Stimulated activated CD4-positive, alpha-beta T cell treated with anti-CD3 and anti-CD28 coated beads, Interleukin-2, amount 100 ng/mL, for 48 hours (primary cell): ENCODE results near the gene ZAP70.

Experiments
- DNase-seq, 2 donors: peaks; one replicate each; pipeline ENCODE4 v3.0.0-alpha.2; 2020

Gene ZAP70

GRCh38 chr2:97755491-97755890, 42.1 kb downstream of the ZAP70 start:
- no peak for DNase-seq

- DNase-seq: no peak
Measured at GRCh38 chr2:97757062-97757461, 43.7 kb downstream of the ZAP70 start.

GRCh38 chr2:97758131-97758705, 44.8 kb downstream of the ZAP70 start:
- no peak for DNase-seq

- no peak for DNase-seq
Measured at GRCh38 chr2:97759727-97760407, 46.5 kb downstream of the ZAP70 start.

- no peak for DNase-seq
Measured at GRCh38 chr2:97760480-97761049, 47.2 kb downstream of the ZAP70 start.

GRCh38 chr2:97761192-97761591, 47.8 kb downstream of the ZAP70 start:
- DNase-seq: peak in 1 of 2 donors; percentile 26

- no peak for DNase-seq
Measured at GRCh38 chr2:97763176-97763845, 49.9 kb downstream of the ZAP70 start.

GRCh38 chr2:97764559-97765263, 51.3 kb downstream of the ZAP70 start:
- DNase-seq: no peak

GRCh38 chr2:97765933-97766332, 52.6 kb downstream of the ZAP70 start:
- no peak for DNase-seq

- DNase-seq: no peak
Measured at GRCh38 chr2:97766567-97766966, 53.2 kb downstream of the ZAP70 start.

- DNase-seq: no peak
Measured at GRCh38 chr2:97769308-97769707, 55.9 kb downstream of the ZAP70 start.

GRCh38 chr2:97769711-97770110, 56.3 kb downstream of the ZAP70 start:
- no peak for DNase-seq

GRCh38 chr2:97770445-97770844, 57.1 kb downstream of the ZAP70 start:
- DNase-seq: no peak

GRCh38 chr2:97774425-97774824, 61.0 kb downstream of the ZAP70 start:
- DNase-seq: no peak

GRCh38 chr2:97775074-97775473, 61.7 kb downstream of the ZAP70 start:
- no peak for DNase-seq

- no peak for DNase-seq
Measured at GRCh38 chr2:97779141-97779540, 65.8 kb downstream of the ZAP70 start.

- no peak for DNase-seq
Measured at GRCh38 chr2:97781981-97782380, 68.6 kb downstream of the ZAP70 start.

GRCh38 chr2:97784953-97785352, 71.6 kb downstream of the ZAP70 start:
- DNase-seq: no peak

- DNase-seq: no peak
Measured at GRCh38 chr2:97785818-97786217, 72.4 kb downstream of the ZAP70 start.

- DNase-seq: no peak
Measured at GRCh38 chr2:97788986-97789644, 75.7 kb downstream of the ZAP70 start.
